H1 (cell line): Measurements from ENCODE around the gene APEH. TPM values are rescaled to one million over a fixed set of nuclear protein-coding genes. Genes with fewer than 3 reads are reported as not detected.

Experiments used
- CTCF ChIA-PET: fragments of 300-600 bp; sonication (Branson Sonifier 250); formaldehyde crosslinking; loops from one replicate; lab custom pipeline; 2021; ENCODE audit not compliant: partially characterized antibody; lab: Charles Lee
- POLR2A ChIA-PET: fragments of 300-600 bp; sonication (Branson Sonifier 250); formaldehyde crosslinking; loops from one replicate; lab custom pipeline; 2021; ENCODE audit warnings: inconsistent platforms; ENCODE audit not compliant: partially characterized antibody; lab: Charles Lee
- DNase-seq, 2 experiments: peaks; one replicate each; pipeline versions ENCODE4 v3.0.0 to v3.0.0-alpha.2; 2010 to 2022; ENCODE audit warnings: low spot score in 2 of 2, low read depth in 1 of 2, mixed read lengths in 1 of 2
- FAIRE-seq: peaks from 2 replicates; lab custom pipeline; 2011; peaks lifted over from hg19 to GRCh38; lab: Jason Lieb, UNC
- H2AFZ ChIP-seq: 2 replicates; pipeline ENCODE4 v1.8.1; 2012; ENCODE audit warnings: low read length, inconsistent platforms
- H2AK5ac ChIP-seq: 2 replicates; pipeline ENCODE4 v1.6.1; 2013; ENCODE audit warnings: low read depth, low read length
- H2BK120ac ChIP-seq: replicated peaks from 2 replicates; pipeline ENCODE3; 2013; ENCODE audit warnings: low read depth, low read length, inconsistent platforms
- H2BK12ac ChIP-seq: 2 replicates; pipeline ENCODE4 v1.6.1; 2013; ENCODE audit warnings: low read depth, low read length
- H2BK15ac ChIP-seq: 2 replicates; pipeline ENCODE4 v1.6.1; 2013; ENCODE audit warnings: low read length
- H2BK20ac ChIP-seq: 2 replicates; pipeline ENCODE4 v1.6.1; 2013; ENCODE audit warnings: low read length
- H2BK5ac ChIP-seq: 2 replicates; pipeline ENCODE4 v1.6.1; 2013; ENCODE audit warnings: low read depth, low read length
- H3K14ac ChIP-seq: 2 replicates; pipeline ENCODE4 v1.6.1; 2013; ENCODE audit warnings: inconsistent platforms; ENCODE audit not compliant: insufficient read length
- H3K18ac ChIP-seq: 2 replicates; pipeline ENCODE4 v1.6.1; 2013; ENCODE audit warnings: low read length; ENCODE audit errors: extremely low read depth
- H3K23ac ChIP-seq: 2 replicates; pipeline ENCODE4 v1.6.1; 2013; ENCODE audit warnings: inconsistent platforms; ENCODE audit not compliant: insufficient read length
- H3K23me2 ChIP-seq: 2 replicates; pipeline ENCODE4 v1.6.1; 2013; ENCODE audit warnings: low read depth, low read length
- H3K27ac ChIP-seq: 2 replicates; pipeline ENCODE4 v1.6.1; 2011; ENCODE audit warnings: low read depth, low read length, inconsistent platforms
- H3K27me3 ChIP-seq, 4 experiments: replicated peaks in 1 of 4; 1 replicate in 1 of 4; 2 replicates in 3 of 4; pipeline versions ENCODE4 v1.6.1 to v1.8.1; 2011 to 2013; ENCODE audit warnings: low read length in 3 of 4, mild to moderate bottlenecking in 3 of 4, inconsistent platforms in 2 of 4, mixed read lengths in 2 of 4, moderate library complexity in 1 of 4; ENCODE audit not compliant: control insufficient read depth in 3 of 4, insufficient read depth in 3 of 4; ENCODE audit errors: extremely low read depth in 1 of 4
- H3K36me3 ChIP-seq, 4 experiments: 2 replicates each; pipeline versions ENCODE4 v1.6.1 to v1.8.1; 2011 to 2013; ENCODE audit warnings: mild to moderate bottlenecking in 4 of 4, low read length in 3 of 4, moderate library complexity in 2 of 4, control low read depth in 1 of 4, inconsistent platforms in 1 of 4; ENCODE audit not compliant: insufficient read depth in 4 of 4, control insufficient read depth in 2 of 4
- H3K4ac ChIP-seq: replicated peaks from 2 replicates; pipeline ENCODE3; 2013; ENCODE audit warnings: low read length, low read depth, mixed read lengths, inconsistent platforms; ENCODE audit not compliant: insufficient read length
- H3K4me1 ChIP-seq, 4 experiments: replicated peaks in 1 of 4; 1 replicate in 1 of 4; 2 replicates in 3 of 4; pipeline versions ENCODE4 v1.6.1 to v1.8.1; 2011 to 2013; ENCODE audit warnings: low read length in 3 of 4, inconsistent platforms in 2 of 4, mixed read lengths in 1 of 4; ENCODE audit not compliant: insufficient read depth in 4 of 4, control insufficient read depth in 3 of 4
- H3K4me2 ChIP-seq, 2 experiments: 2 replicates each; pipeline versions ENCODE4 v1.6.1 to v1.8.1; 2011 to 2013; ENCODE audit warnings: low read depth in 2 of 2, low read length in 2 of 2, control low read depth in 1 of 2, inconsistent platforms in 1 of 2, mild to moderate bottlenecking in 1 of 2; ENCODE audit not compliant: insufficient read depth in 1 of 2
- H3K4me3 ChIP-seq, 4 experiments: fragments of 200-600, 300-600 bp in 1 of 4; sonication (generic), shearing (Covaris generic), sonication (Bioruptor Twin) in 1 of 4; 2 replicates each; pipeline versions ENCODE4 v1.5.1 to v1.8.1; 2011 to 2016; ENCODE audit warnings: low read length in 4 of 4, low read depth in 3 of 4, control low read depth in 2 of 4, inconsistent platforms in 2 of 4, mild to moderate bottlenecking in 2 of 4, mixed read lengths in 1 of 4, moderate library complexity in 1 of 4; ENCODE audit not compliant: insufficient read depth in 2 of 4; ENCODE audit errors: extremely low read depth in 1 of 4
- H3K56ac ChIP-seq: replicated peaks from 2 replicates; pipeline ENCODE3; 2013; ENCODE audit warnings: low read depth, mild to moderate bottlenecking, mixed read lengths, low read length, inconsistent platforms; ENCODE audit not compliant: insufficient read length
- H3K79me1 ChIP-seq: 2 replicates; pipeline ENCODE4 v1.6.1; 2013; ENCODE audit warnings: low read depth, low read length, control low read depth
- H3K79me2 ChIP-seq, 2 experiments: 2 replicates each; pipeline versions ENCODE4 v1.6.1 to v1.8.1; 2012 to 2013; ENCODE audit warnings: low read length in 2 of 2, mild to moderate bottlenecking in 2 of 2, inconsistent platforms in 1 of 2; ENCODE audit not compliant: insufficient read depth in 2 of 2, control insufficient read depth in 1 of 2
- H3K9ac ChIP-seq, 4 experiments: replicated peaks in 1 of 4; 1 replicate in 1 of 4; 2 replicates in 3 of 4; pipeline versions ENCODE4 v1.6.1 to v1.8.1; 2011 to 2013; ENCODE audit warnings: low read depth in 3 of 4, low read length in 3 of 4, control low read depth in 2 of 4, mild to moderate bottlenecking in 2 of 4, moderate library complexity in 2 of 4, inconsistent platforms in 1 of 4; ENCODE audit errors: extremely low read depth in 1 of 4
- H3K9me3 ChIP-seq, 2 experiments: 2 replicates each; pipeline versions ENCODE4 v1.6.1 to v1.8.1; 2012 to 2013; ENCODE audit warnings: mild to moderate bottlenecking in 2 of 2, moderate library complexity in 2 of 2, control low read depth in 1 of 2, inconsistent platforms in 1 of 2, low read depth in 1 of 2, low read length in 1 of 2, mixed read lengths in 1 of 2; ENCODE audit not compliant: insufficient read depth in 2 of 2
- H4K20me1 ChIP-seq, 2 experiments: replicated peaks in 1 of 2; 2 replicates each; pipeline versions ENCODE3 to v1.8.1; 2011 to 2013; ENCODE audit warnings: inconsistent platforms in 2 of 2, low read length in 2 of 2, mild to moderate bottlenecking in 1 of 2; ENCODE audit not compliant: insufficient read depth in 2 of 2, control insufficient read depth in 1 of 2
- H4K5ac ChIP-seq: 2 replicates; pipeline ENCODE4 v1.6.1; 2013; ENCODE audit warnings: low read length, low read depth, mixed read lengths, inconsistent platforms; ENCODE audit not compliant: insufficient read length
- H4K8ac ChIP-seq: 2 replicates; pipeline ENCODE4 v1.8.0; 2013; ENCODE audit warnings: mild to moderate bottlenecking, moderate library complexity, low read length, inconsistent platforms; ENCODE audit not compliant: insufficient read depth; ENCODE audit errors: extremely low read depth
- H4K91ac ChIP-seq: replicated peaks from 2 replicates; pipeline ENCODE3; 2013; ENCODE audit warnings: low read length, mixed read lengths, inconsistent platforms; ENCODE audit not compliant: insufficient read length
- CBX8 ChIP-seq: fragments of 300-800, 300-1000 bp; sonication (generic); IDR thresholded peaks from 2 replicates; pipeline ENCODE4 v1.7.1; 2016; ENCODE audit warnings: low read depth, low read length, borderline replicate concordance
- CHD1 ChIP-seq: IDR thresholded peaks from 2 replicates; pipeline ENCODE4 v1.6.1; 2012; ENCODE audit warnings: low read depth, low read length, improper control_type of control experiment
- CREB1 ChIP-seq: IDR thresholded peaks from 2 replicates; pipeline ENCODE4 v1.6.1; 2012; ENCODE audit warnings: inconsistent platforms
- GABPA ChIP-seq: IDR thresholded peaks from 2 replicates; pipeline ENCODE4 v1.6.1; 2011; ENCODE audit warnings: mild to moderate bottlenecking, low read length, moderate library complexity, borderline replicate concordance; ENCODE audit not compliant: insufficient read depth
- JUN ChIP-seq: IDR thresholded peaks from 2 replicates; pipeline ENCODE4 v1.6.1; 2011; ENCODE audit warnings: low read depth, mild to moderate bottlenecking, improper control_type of control experiment, low read length
- POLR2A ChIP-seq, 2 experiments: IDR thresholded peaks; 1 replicate in 1 of 2; 2 replicates in 1 of 2; pipeline ENCODE4 v1.6.1; 2011; ENCODE audit warnings: low read depth in 2 of 2, low read length in 2 of 2, mild to moderate bottlenecking in 2 of 2; ENCODE audit errors: control extremely low read depth in 1 of 2
- RBBP5 ChIP-seq: IDR thresholded peaks from 2 replicates; pipeline ENCODE4 v1.7.1; 2012; ENCODE audit warnings: low read depth, mild to moderate bottlenecking, inconsistent platforms, low read length, moderate library complexity, borderline replicate concordance
- SRF ChIP-seq: IDR thresholded peaks from 2 replicates; pipeline ENCODE4 v1.6.1; 2011; ENCODE audit warnings: mild to moderate bottlenecking, low read depth, low read length, moderate library complexity
- WGBS, 2 experiments: shearing (Covaris generic) in 1 of 2; methylation state at CpG; one replicate each; pipeline versions ENCODE4 v1.1.6 to v1.1.7; 2013 to 2015; ENCODE audit warnings: low lambda C conversion rate in 2 of 2, mixed read lengths in 2 of 2, inconsistent platforms in 1 of 2, low coverage in 1 of 2, missing lambda C conversion rate in 1 of 2; ENCODE audit not compliant: insufficient replicate concordance in 2 of 2, insufficient coverage in 1 of 2, insufficient read length in 1 of 2; ENCODE audit errors: extremely low coverage in 1 of 2, missing lambda C conversion rate in 1 of 2; 5-methylcytosine and 5-hydroxymethylcytosine counted together
- polyA plus RNA-seq, 7 experiments: library from polyadenylated mRNA; depleted of rRNA in 3 of 7; stranded (reverse) in 5 of 7; unstranded in 2 of 7; fragments of >200 nt in 5 of 7; fragments of 200-250 nt in 2 of 7; gene quantifications; 1 replicate in 5 of 7; 2 replicates in 1 of 7; 4 replicates in 1 of 7; pipeline versions ENCODE4 v1.2.1 to v1.2.3, GENCODE V29; 2011 to 2013; ENCODE audit warnings: missing spikeins in 2 of 7, mixed read lengths in 2 of 7
- total RNA-seq: library from RNA; stranded (reverse); fragmentation: NEBNext Ultra II Directional; extraction: Animal tissue kit (Norgen Biotek cat#: 25700); gene quantifications from 2 replicates; pipeline ENCODE4 v1.2.1, GENCODE V29; 2021
- TF ChIP-seq, protein P1 (sequence below), 3 experiments: IDR thresholded peaks; 1 replicate in 2 of 3; 2 replicates in 1 of 3; pipeline versions ENCODE4 v1.5.1 to v1.6.1; 2011; ENCODE audit warnings: low read length in 3 of 3, mild to moderate bottlenecking in 3 of 3, inconsistent platforms in 2 of 3, low read depth in 1 of 3, moderate library complexity in 1 of 3; ENCODE audit not compliant: insufficient read depth in 1 of 3; ENCODE audit errors: control extremely low read depth in 1 of 3
- TF ChIP-seq, protein P2 (sequence below): IDR thresholded peaks from 2 replicates; pipeline ENCODE4 v1.6.1; 2012; ENCODE audit warnings: inconsistent platforms

Gene APEH
- total and polyA plus RNA-seq, 2 of the 8 experiments (the other 6 are each of a cell fraction or from before 2014, with no cell fraction given): 222 to 260 TPM

DNA sequence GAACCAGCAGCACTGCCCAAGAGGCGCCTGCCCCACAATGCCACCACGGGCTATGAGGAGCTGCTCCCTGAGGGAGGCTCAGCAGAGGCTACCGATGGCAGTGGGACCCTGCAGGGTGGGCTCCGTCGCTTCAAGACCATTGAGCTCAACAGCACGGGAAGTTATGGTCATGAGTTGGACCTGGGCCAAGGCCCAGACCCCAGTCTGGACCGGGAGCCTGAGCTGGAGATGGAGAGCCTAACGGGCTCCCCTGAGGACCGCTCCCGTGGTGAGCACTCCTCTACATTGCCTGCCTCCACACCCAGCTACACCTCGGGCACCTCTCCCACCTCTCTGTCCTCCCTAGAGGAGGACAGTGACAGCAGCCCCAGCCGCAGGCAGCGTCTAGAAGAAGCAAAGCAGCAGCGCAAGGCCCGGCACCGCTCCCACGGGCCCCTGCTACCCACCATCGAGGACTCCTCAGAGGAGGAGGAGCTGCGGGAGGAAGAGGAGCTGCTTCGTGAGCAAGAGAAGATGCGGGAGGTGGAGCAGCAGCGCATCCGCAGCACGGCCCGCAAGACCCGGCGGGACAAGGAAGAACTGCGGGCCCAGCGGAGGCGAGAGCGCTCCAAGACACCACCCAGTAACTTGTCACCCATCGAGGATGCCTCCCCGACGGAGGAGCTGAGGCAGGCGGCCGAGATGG lies 21.8 kb upstream of the APEH start:
- Histone ChIP-seq H4K20me1 (no peaks in the 10 kb centered on the region), H3K4me2 (no peak overlapping the region), H3K56ac (no peak overlapping the region), H2BK20ac (no peak overlapping the region), H3K9ac (no peak overlapping the region), H3K9me3 (no peaks in the 10 kb centered on the region), H3K79me1 (no peaks in the 10 kb centered on the region), H3K4me3 (no peak overlapping the region), H2BK12ac (no peak overlapping the region), H2BK15ac (no peak overlapping the region), H3K27me3 (no peaks in the 10 kb centered on the region), H2BK120ac (no peak overlapping the region), H3K4me1 (no peaks in the 10 kb centered on the region; a peak in 1 of 7 replicates), H4K91ac (no peak overlapping the region), H3K23ac (no peak overlapping the region), H2AK5ac (no peak overlapping the region), H3K79me2 (no peaks in the 10 kb centered on the region), H3K23me2 (no peaks in the 10 kb centered on the region), H4K8ac (no peak overlapping the region), H3K27ac (no peak overlapping the region), H4K5ac (no peak overlapping the region), H3K18ac (no peak overlapping the region), H2AFZ (no peak overlapping the region), H3K4ac (no peak overlapping the region), H3K14ac (no peak overlapping the region), H2BK5ac (no peak overlapping the region), H3K36me3 (no peaks in the 10 kb centered on the region)
- WGBS, 2 experiments: 93% methylated on average over 36 of the region's 36 CpGs; no CpG with 5 or more reads in 1 of the 2 experiments
- POLR2A ChIA-PET: interaction anchor here (0.8 to 1.6 kb wide), 2 partner anchors 15 to 51 kb away, joined by 3 read pairs; no protein-coding TSS in a partner anchor
- DNase-seq (no peak), FAIRE-seq (no peak)
- CTCF ChIA-PET: interaction anchor here (0.8 to 7.9 kb wide), 11 partner anchors 8 to 113 kb away, joined by 3 to 39 read pairs (median 5); no protein-coding TSS in a partner anchor
- TF ChIP-seq CREB1 (no peak), POLR2A (IDR thresholded peaks at IDR 0.05; ENCODE audit: control extremely low read depth in 1 of 2, low read depth in 2 of 2, low read length in 2 of 2) (no peak), JUN (no peak), SRF (no peak), RBBP5 (no peak), CHD1 (no peak), CBX8 (no peak), GABPA (no peak)
- TF ChIP-seq, protein P1, sequence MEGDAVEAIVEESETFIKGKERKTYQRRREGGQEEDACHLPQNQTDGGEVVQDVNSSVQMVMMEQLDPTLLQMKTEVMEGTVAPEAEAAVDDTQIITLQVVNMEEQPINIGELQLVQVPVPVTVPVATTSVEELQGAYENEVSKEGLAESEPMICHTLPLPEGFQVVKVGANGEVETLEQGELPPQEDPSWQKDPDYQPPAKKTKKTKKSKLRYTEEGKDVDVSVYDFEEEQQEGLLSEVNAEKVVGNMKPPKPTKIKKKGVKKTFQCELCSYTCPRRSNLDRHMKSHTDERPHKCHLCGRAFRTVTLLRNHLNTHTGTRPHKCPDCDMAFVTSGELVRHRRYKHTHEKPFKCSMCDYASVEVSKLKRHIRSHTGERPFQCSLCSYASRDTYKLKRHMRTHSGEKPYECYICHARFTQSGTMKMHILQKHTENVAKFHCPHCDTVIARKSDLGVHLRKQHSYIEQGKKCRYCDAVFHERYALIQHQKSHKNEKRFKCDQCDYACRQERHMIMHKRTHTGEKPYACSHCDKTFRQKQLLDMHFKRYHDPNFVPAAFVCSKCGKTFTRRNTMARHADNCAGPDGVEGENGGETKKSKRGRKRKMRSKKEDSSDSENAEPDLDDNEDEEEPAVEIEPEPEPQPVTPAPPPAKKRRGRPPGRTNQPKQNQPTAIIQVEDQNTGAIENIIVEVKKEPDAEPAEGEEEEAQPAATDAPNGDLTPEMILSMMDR (IDR thresholded peaks at IDR 0.05; ENCODE audit: control extremely low read depth in 1 of 3, insufficient read depth in 1 of 3, low read depth in 1 of 3, low read length in 3 of 3): no peak
- TF ChIP-seq, protein P2, sequence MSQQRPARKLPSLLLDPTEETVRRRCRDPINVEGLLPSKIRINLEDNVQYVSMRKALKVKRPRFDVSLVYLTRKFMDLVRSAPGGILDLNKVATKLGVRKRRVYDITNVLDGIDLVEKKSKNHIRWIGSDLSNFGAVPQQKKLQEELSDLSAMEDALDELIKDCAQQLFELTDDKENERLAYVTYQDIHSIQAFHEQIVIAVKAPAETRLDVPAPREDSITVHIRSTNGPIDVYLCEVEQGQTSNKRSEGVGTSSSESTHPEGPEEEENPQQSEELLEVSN: no peak
